ENCODE measurements around the gene OVOL2. TPM values are rescaled to one million over a fixed set of nuclear protein-coding genes. Genes with fewer than 3 reads are reported as not detected.
"Not testable (repeated sequence)": the region's sequence is repeated elsewhere in the genome, so short reads cannot be mapped to it uniquely, and the experiment has no call there.

OVOL2 gene
- total RNA-seq, 2 experiments from 2014 or later, result not detected

GRCh38 chr20:18027011-18027410, 30.7 kb downstream of the OVOL2 start:
- H3K9me3 Mint-ChIP-seq (ENCODE audit: insufficient read depth); H3K4me1 Mint-ChIP-seq (ENCODE audit: low read depth); CTCF ChIA-PET; H3K4me3 Mint-ChIP-seq; H3K36me3 Mint-ChIP-seq (ENCODE audit: low read depth); H3K27ac Mint-ChIP-seq; H3K27me3 Mint-ChIP-seq (ENCODE audit: low read depth); POLR2A ChIA-PET; ATAC-seq; DNase-seq: not testable (repeated sequence)

- ATAC-seq, result no peak
- Mint-ChIP-seq H3K27me3 (ENCODE audit: low read depth) (no peaks in the 10 kb centered on the region), H3K27ac (no peak overlapping the region), H3K4me1 (ENCODE audit: low read depth) (no peaks in the 10 kb centered on the region), H3K36me3 (ENCODE audit: low read depth) (no peaks in the 10 kb centered on the region), H3K4me3 (no peak overlapping the region), H3K9me3 (ENCODE audit: insufficient read depth) (no peaks in the 10 kb centered on the region)
- ChIA-PET POLR2A (no interaction called here), CTCF (no interaction called here)
- DNase-seq, result no peak
Measured at GRCh38 chr20:18024606-18025127, 33.0 kb downstream of the OVOL2 start.

GRCh38 chr20:18020931-18021330, 36.8 kb downstream of the OVOL2 start:
- POLR2A ChIA-PET, result interaction anchor here (1.1 kb wide), 1 partner anchor 55 kb away, joined by 3 read pairs; no protein-coding TSS in a partner anchor
- H3K9me3 Mint-ChIP-seq (ENCODE audit: insufficient read depth), result no peaks in the 10 kb centered on the region
- no peak overlapping the region for H3K27ac Mint-ChIP-seq
- no peak overlapping the region for H3K4me3 Mint-ChIP-seq
- no peaks in the 10 kb centered on the region for H3K36me3 Mint-ChIP-seq (ENCODE audit: low read depth)
- no peak for DNase-seq
- CTCF ChIA-PET, result no interaction called here
- peaks cover 4% of the 10 kb centered on the region for H3K27me3 Mint-ChIP-seq (ENCODE audit: low read depth)
- no peak for ATAC-seq
- H3K4me1 Mint-ChIP-seq (ENCODE audit: low read depth), result no peaks in the 10 kb centered on the region

GRCh38 chr20:18019068-18019467, 38.6 kb downstream of the OVOL2 start:
- no peaks in the 10 kb centered on the region for H3K36me3 Mint-ChIP-seq (ENCODE audit: low read depth)
- ATAC-seq, result peak; percentile 58

GRCh38 chr20:18018100-18018499, 39.6 kb downstream of the OVOL2 start:
- no peak for ATAC-seq
- H3K4me1 Mint-ChIP-seq (ENCODE audit: low read depth), result no peaks in the 10 kb centered on the region
- H3K9me3 Mint-ChIP-seq (ENCODE audit: insufficient read depth), result no peaks in the 10 kb centered on the region
- no peaks in the 10 kb centered on the region for H3K36me3 Mint-ChIP-seq (ENCODE audit: low read depth)
- peaks cover 4% of the 10 kb centered on the region for H3K27me3 Mint-ChIP-seq (ENCODE audit: low read depth)
- POLR2A ChIA-PET, result no interaction called here
- H3K27ac Mint-ChIP-seq, result no peak overlapping the region
- CTCF ChIA-PET, result interaction anchor here (1.4 kb wide), 1 partner anchor 514 kb away, joined by 4 read pairs; no protein-coding TSS in a partner anchor
- DNase-seq, result no peak
- H3K4me3 Mint-ChIP-seq, result no peak overlapping the region

More at GRCh38 chr20:18019068-18019467, 38.6 kb downstream of the OVOL2 start:
- DNase-seq, result peak; percentile 28
- ChIA-PET CTCF (no interaction called here), POLR2A (no interaction called here)
- Mint-ChIP-seq H3K4me3 (no peak overlapping the region), H3K9me3 (ENCODE audit: insufficient read depth) (no peaks in the 10 kb centered on the region), H3K4me1 (ENCODE audit: low read depth) (no peaks in the 10 kb centered on the region), H3K27ac (no peak overlapping the region), H3K27me3 (ENCODE audit: low read depth) (peaks cover 4% of the 10 kb centered on the region)

- DNase-seq (no peak), ATAC-seq (no peak)
- Mint-ChIP-seq H3K27me3 (ENCODE audit: low read depth) (peaks cover 4% of the 10 kb centered on the region), H3K4me1 (ENCODE audit: low read depth) (no peaks in the 10 kb centered on the region), H3K36me3 (ENCODE audit: low read depth) (no peaks in the 10 kb centered on the region), H3K4me3 (no peak overlapping the region), H3K9me3 (ENCODE audit: insufficient read depth) (no peaks in the 10 kb centered on the region), H3K27ac (no peak overlapping the region)
- POLR2A ChIA-PET, result no interaction called here
- CTCF ChIA-PET, result interaction anchor here (1.4 kb wide), 1 partner anchor 512 kb away, joined by 4 read pairs; no protein-coding TSS in a partner anchor
Measured at GRCh38 chr20:18016772-18017171, 40.9 kb downstream of the OVOL2 start.

GRCh38 chr20:18014411-18014810, 43.3 kb downstream of the OVOL2 start:
- Mint-ChIP-seq H3K9me3 (ENCODE audit: insufficient read depth) (no peaks in the 10 kb centered on the region), H3K36me3 (ENCODE audit: low read depth) (no peaks in the 10 kb centered on the region), H3K4me1 (ENCODE audit: low read depth) (no peaks in the 10 kb centered on the region), H3K27me3 (ENCODE audit: low read depth) (peaks cover 4% of the 10 kb centered on the region), H3K27ac (no peak overlapping the region), H3K4me3 (no peak overlapping the region)
- DNase-seq (no peak), ATAC-seq (no peak)
- CTCF ChIA-PET, result no interaction called here
- POLR2A ChIA-PET, result no interaction called here

GRCh38 chr20:18012901-18013300, 44.8 kb downstream of the OVOL2 start:
- Mint-ChIP-seq H3K4me3 (no peak overlapping the region), H3K27ac (no peak overlapping the region), H3K36me3 (ENCODE audit: low read depth) (no peaks in the 10 kb centered on the region), H3K4me1 (ENCODE audit: low read depth) (no peaks in the 10 kb centered on the region), H3K9me3 (ENCODE audit: insufficient read depth) (no peaks in the 10 kb centered on the region), H3K27me3 (ENCODE audit: low read depth) (no peaks in the 10 kb centered on the region)
- ChIA-PET CTCF (no interaction called here), POLR2A (no interaction called here)
- no peak for ATAC-seq
- DNase-seq, result no peak

- ChIA-PET POLR2A (no interaction called here), CTCF (no interaction called here)
- ATAC-seq (no peak), DNase-seq (no peak)
- no peaks in the 10 kb centered on the region for H3K9me3 Mint-ChIP-seq (ENCODE audit: insufficient read depth)
- H3K4me1 Mint-ChIP-seq (ENCODE audit: low read depth), result no peaks in the 10 kb centered on the region
- H3K27me3 Mint-ChIP-seq (ENCODE audit: low read depth), result no peaks in the 10 kb centered on the region
- no peak overlapping the region for H3K27ac Mint-ChIP-seq
- H3K36me3 Mint-ChIP-seq (ENCODE audit: low read depth), result no peaks in the 10 kb centered on the region
- no peak overlapping the region for H3K4me3 Mint-ChIP-seq
Measured at GRCh38 chr20:18011951-18012645, 45.6 kb downstream of the OVOL2 start.

GRCh38 chr20:18011482-18011881, 46.2 kb downstream of the OVOL2 start:
- ATAC-seq, result no peak
- Mint-ChIP-seq H3K4me1 (ENCODE audit: low read depth) (no peaks in the 10 kb centered on the region), H3K27me3 (ENCODE audit: low read depth) (no peaks in the 10 kb centered on the region), H3K4me3 (no peak overlapping the region), H3K9me3 (ENCODE audit: insufficient read depth) (no peaks in the 10 kb centered on the region), H3K27ac (no peak overlapping the region), H3K36me3 (ENCODE audit: low read depth) (no peaks in the 10 kb centered on the region)
- ChIA-PET POLR2A (no interaction called here), CTCF (no interaction called here)
- DNase-seq, result no peak

- POLR2A ChIA-PET, result no interaction called here
- no peak for DNase-seq
- no peaks in the 10 kb centered on the region for H3K27me3 Mint-ChIP-seq (ENCODE audit: low read depth)
- H3K4me1 Mint-ChIP-seq (ENCODE audit: low read depth), result no peaks in the 10 kb centered on the region
- no peak for ATAC-seq
- CTCF ChIA-PET, result no interaction called here
- no peaks in the 10 kb centered on the region for H3K36me3 Mint-ChIP-seq (ENCODE audit: low read depth)
- no peak overlapping the region for H3K4me3 Mint-ChIP-seq
- no peaks in the 10 kb centered on the region for H3K9me3 Mint-ChIP-seq (ENCODE audit: insufficient read depth)
- H3K27ac Mint-ChIP-seq, result no peak overlapping the region
Measured at GRCh38 chr20:18009116-18009515, 48.6 kb downstream of the OVOL2 start.

GRCh38 chr20:18007534-18008292, 50.0 kb downstream of the OVOL2 start:
- H3K27ac Mint-ChIP-seq, result no peak overlapping the region
- ATAC-seq, result no peak
- no peak overlapping the region for H3K4me3 Mint-ChIP-seq
- ChIA-PET POLR2A (no interaction called here), CTCF (no interaction called here)
- no peaks in the 10 kb centered on the region for H3K4me1 Mint-ChIP-seq (ENCODE audit: low read depth)
- H3K36me3 Mint-ChIP-seq (ENCODE audit: low read depth), result no peaks in the 10 kb centered on the region
- no peaks in the 10 kb centered on the region for H3K27me3 Mint-ChIP-seq (ENCODE audit: low read depth)
- no peak for DNase-seq
- H3K9me3 Mint-ChIP-seq (ENCODE audit: insufficient read depth), result no peaks in the 10 kb centered on the region

Data from activated CD8-positive, alpha-beta T cell treated with anti-CD3 and anti-CD28 coated beads, Interleukin-2, amount 10 ng/mL, durations not matched to agents 7 days and 5 days (primary cell).